Neural progenitor cell (in vitro differentiated cells): ENCODE measurements around the gene PDCD1LG2.

Experiments
- EZH2 ChIP-seq: fragments of 200-600 bp; sonication (generic); IDR thresholded peaks from 2 replicates; pipeline ENCODE4 v1.6.1; 2017; ENCODE audit warnings: antibody characterized with exemption, mild to moderate bottlenecking, moderate library complexity
- TF ChIP-seq, protein P1 (sequence below): fragments of 200-600 bp; sonication (generic); IDR thresholded peaks from 2 replicates; pipeline ENCODE4 v1.5.1; 2017; ENCODE audit warnings: antibody characterized with exemption, mild to moderate bottlenecking

GRCh38 chr9:5551368-5552150, 41.2 kb downstream of the PDCD1LG2 start:
- TF ChIP-seq EZH2 = no peak
- TF ChIP-seq, protein P1, sequence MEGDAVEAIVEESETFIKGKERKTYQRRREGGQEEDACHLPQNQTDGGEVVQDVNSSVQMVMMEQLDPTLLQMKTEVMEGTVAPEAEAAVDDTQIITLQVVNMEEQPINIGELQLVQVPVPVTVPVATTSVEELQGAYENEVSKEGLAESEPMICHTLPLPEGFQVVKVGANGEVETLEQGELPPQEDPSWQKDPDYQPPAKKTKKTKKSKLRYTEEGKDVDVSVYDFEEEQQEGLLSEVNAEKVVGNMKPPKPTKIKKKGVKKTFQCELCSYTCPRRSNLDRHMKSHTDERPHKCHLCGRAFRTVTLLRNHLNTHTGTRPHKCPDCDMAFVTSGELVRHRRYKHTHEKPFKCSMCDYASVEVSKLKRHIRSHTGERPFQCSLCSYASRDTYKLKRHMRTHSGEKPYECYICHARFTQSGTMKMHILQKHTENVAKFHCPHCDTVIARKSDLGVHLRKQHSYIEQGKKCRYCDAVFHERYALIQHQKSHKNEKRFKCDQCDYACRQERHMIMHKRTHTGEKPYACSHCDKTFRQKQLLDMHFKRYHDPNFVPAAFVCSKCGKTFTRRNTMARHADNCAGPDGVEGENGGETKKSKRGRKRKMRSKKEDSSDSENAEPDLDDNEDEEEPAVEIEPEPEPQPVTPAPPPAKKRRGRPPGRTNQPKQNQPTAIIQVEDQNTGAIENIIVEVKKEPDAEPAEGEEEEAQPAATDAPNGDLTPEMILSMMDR = no peak
